GM06990 (cell line): ENCODE results near the gene NEK10.

Experiments
- DNase-seq: peaks from one replicate; pipeline ENCODE4 v3.0.0-alpha.2; 2011; ENCODE audit not compliant: insufficient read length; ENCODE audit errors: extremely low read depth
- H3K27me3 ChIP-seq: replicated peaks from 2 replicates; pipeline ENCODE4 v1.6.0; 2011; ENCODE audit warnings: low read length; ENCODE audit not compliant: control insufficient read depth, insufficient read depth
- H3K36me3 ChIP-seq: 2 replicates; pipeline ENCODE4 v1.5.1; 2011; ENCODE audit warnings: low read length; ENCODE audit not compliant: control insufficient read depth, insufficient read depth
- H3K4me3 ChIP-seq: replicated peaks from 2 replicates; pipeline ENCODE4 v1.5.1; 2011; ENCODE audit warnings: low read depth, mild to moderate bottlenecking, control low read depth, low read length
- CTCF ChIP-seq: IDR thresholded peaks from 2 replicates; pipeline ENCODE4 v1.5.1; 2011; ENCODE audit warnings: low read length, control low read depth, mild to moderate bottlenecking, inconsistent platforms; ENCODE audit not compliant: insufficient read depth, poor library complexity, severe bottlenecking

The NEK10 gene

DNA sequence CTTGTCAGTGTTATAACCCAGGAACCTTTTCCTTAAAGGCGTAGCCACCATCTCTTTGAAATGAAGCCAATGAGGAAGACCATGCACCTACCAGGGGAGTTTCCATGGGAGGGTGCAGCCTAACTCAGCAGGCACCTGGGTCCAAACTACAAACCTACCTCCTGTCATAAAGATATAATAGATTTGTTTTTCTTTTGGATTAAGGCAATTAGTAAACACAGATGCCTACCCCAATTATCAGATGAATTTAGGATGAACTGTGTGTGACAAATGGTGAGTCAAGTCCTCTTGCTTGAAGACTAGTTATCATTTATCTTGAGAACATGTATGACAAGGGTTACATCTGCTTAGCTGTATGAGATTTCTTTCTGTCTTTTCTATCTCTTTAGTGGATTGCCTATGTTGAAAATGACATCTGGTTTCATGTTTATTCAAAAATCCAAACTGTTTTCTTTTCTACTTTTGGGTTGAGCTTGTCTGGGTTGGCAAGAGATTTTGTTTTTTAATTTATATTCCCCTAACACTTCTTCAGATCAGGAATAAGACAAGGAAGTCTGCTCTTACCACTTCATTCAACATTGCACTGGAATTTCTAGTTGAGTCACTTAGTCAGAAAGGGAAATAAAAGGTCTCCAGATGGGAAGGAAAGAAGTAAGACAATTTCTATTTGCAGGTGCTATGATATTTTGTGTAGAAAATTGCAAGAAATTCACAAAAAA lies 149.9 kb downstream of the NEK10 start:
- TF ChIP-seq CTCF: no peak
- H3K36me3 ChIP-seq: no peaks in the 10 kb centered on the region
- no peak for DNase-seq
- H3K4me3 ChIP-seq: no peak overlapping the region
- no peaks in the 10 kb centered on the region for H3K27me3 ChIP-seq

- no peak for DNase-seq
Observed at GRCh38 chr3:27216955-27217552, 152.1 kb downstream of the NEK10 start.

DNA sequence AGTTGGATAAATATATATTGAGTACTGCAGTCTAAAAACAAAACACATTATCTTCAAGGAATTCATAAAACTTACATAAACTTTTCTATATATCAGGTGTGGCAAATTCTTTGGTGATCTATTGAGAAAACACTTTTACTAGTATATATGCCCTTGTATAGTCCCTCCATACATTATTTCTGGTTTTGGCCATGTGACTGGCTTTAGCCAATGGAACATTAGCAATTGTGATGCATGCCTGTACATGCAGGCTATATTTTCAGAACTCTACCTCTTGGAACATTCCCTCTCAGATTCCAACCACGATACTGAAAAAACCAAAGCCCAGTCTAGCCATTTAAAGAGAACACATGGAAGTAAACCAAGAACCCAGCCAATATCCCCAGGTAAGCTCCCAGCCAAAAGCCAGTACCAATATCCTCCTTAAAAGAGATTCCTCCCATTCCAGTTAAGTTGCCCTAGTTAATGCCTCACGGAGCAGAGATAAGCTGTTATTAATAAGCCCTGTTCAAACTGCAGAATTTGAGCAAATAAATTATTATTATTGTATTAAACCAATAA lies 152.8 kb downstream of the NEK10 start:
- DNase-seq: no peak
- Histone ChIP-seq H3K4me3 (no peak overlapping the region), H3K27me3 (no peaks in the 10 kb centered on the region), H3K36me3 (no peaks in the 10 kb centered on the region)
- TF ChIP-seq CTCF: no peak

More at GRCh38 chr3:27216955-27217552, 152.1 kb downstream of the NEK10 start:
- Histone ChIP-seq H3K36me3 (no peaks in the 10 kb centered on the region), H3K4me3 (no peak overlapping the region), H3K27me3 (no peaks in the 10 kb centered on the region)
- TF ChIP-seq CTCF: no peak

DNA sequence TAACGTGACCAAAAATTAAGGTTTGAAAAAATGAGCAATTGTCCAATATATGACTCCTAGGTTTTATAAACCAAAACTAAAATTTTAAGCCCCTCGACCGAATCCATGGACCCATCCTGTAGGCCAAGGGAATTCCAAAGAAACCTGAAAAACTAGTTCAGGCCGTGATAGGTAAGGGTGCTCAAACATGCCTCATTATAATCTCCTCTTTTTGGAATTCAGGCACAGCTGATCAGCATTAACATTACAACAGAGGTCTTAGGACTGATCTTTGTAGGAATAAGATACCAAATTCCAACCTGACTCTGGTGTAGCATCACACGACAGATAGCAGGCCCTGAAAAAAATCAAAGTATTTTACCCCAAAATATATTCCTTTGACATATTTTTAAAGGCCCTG lies 155.7 kb downstream of the NEK10 start:
- Histone ChIP-seq H3K27me3 (no peaks in the 10 kb centered on the region), H3K36me3 (no peaks in the 10 kb centered on the region), H3K4me3 (no peak overlapping the region)
- no peak for DNase-seq
- no peak for TF ChIP-seq CTCF

DNA sequence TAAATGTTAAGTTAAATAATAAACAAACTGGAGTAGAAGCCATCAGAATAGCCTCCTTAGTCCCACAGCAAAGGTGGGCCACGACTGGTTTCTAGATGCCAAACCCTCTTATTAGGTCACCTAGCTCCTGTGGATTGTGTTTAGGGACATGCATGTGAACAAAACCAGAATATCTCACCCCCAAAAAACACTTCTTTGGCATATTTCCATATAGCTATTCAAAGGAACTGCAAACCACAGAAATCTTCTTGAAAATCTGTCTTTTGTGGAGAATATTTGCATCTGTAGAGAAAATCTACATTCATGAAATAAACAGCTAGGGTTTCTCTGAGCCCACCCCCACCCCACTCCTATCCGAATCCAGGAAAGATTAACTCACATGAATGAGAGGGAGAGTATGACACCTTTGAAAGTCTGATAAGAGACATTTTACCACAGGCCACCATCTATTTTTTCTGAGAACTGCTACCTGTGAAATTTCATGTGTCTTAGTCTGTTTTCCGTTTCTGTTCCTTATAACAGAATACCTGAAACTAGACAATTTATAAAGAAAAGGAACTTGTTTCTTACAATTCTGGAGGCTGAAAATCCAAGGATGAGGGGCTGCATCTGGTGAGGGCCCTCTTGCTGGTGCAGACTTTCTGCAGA lies 159.4 kb downstream of the NEK10 start:
- DNase-seq: no peak
- no peak for TF ChIP-seq CTCF
- Histone ChIP-seq H3K27me3 (no peaks in the 10 kb centered on the region), H3K4me3 (no peak overlapping the region), H3K36me3 (no peaks in the 10 kb centered on the region)
